GM18499 (cell line): ENCODE results near the gene LARP4B.
A peak's percentile ranks its signal among the peaks of the same experiment; 100 is the strongest.

Source experiments
- ATAC-seq: cut with Tn5 transposase; IDR thresholded peaks from one replicate; pipeline ENCODE4 v1.9.1; 2021; ENCODE audit warnings: moderate number of reproducible peaks; ENCODE audit not compliant: insufficient read depth, unreplicated experiment

LARP4B gene

DNA sequence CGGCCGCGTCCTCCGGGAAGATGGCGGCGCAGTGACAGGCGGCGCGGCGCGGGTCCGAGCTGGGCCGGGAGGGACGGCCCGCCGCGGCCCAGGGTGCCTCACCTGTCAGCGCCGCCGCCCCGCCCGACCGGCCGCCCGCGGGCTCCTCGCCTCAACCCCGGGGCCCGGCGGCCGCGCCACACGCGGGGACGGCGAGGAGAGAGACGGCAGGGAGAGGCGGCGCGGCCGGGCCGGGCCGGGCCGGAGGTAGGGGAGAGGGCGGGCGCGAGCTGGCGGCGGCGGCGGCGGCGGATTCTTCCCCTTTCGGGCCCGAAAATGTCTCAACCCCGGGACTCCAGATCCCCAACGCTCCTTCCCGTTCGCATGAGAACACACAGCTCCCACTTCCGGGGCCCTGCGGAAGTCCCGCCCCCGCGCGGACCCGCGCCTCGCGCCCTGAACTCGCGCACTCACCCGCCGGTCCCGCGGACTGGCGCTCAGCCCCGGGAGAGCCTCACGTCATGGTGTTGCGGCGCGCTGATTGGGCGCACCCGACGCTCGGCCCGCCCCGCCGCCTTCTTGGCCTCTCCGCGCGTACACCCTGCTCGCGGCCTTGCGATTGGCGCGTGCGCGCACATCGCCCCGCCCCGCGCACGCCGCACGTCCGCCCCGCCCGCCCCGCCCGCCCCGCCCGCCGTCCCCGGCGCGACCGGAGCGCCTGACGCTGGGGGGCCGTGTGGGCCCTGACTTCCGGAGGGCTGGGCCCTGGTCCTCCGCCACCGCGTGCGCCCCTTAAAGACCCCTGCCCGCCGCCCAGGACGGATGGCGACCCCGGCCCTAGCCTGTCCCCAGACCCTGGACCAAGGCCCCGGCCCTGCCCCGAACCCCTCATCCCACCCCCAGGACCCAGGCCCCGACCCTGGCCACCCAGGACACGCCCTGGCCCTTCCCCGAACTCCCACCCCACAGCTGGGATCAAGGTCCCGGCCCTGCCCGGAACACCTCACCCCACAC is at the start of gene LARP4B:
TSS of gene LARP4B (minus strand) at position 380 of the 993 bp plus-strand sequence. CDS start 45,984 bp downstream, outside the sequence.
- ATAC-seq, result peak; percentile 80

GRCh38 chr10:980468-981093 is 49.1 kb upstream of the LARP4B start:
- ATAC-seq, result no peak

GRCh38 chr10:978826-979421 is 47.4 kb upstream of the LARP4B start:
- no peak for ATAC-seq

DNA sequence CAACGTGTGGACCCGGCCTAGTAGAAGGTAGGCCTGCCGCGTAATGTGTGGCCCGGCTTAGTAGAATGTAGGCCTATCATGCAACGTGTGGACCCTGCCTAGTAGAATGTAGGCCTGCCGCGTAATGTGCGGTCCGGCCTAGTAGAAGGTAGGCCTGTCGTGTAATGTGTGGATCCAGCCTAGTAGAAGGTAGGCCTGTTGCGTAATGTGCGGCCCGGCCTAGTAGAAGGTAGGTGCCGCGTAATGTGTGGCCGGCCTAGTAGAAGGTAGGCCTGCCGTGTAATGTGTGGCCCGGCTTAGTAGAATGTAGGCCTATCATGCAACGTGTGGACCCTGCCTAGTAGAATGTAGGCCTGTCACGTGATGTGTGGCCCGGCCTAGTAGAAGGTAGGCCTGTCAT is 44.8 kb upstream of the LARP4B start:
- ATAC-seq, result no peak

DNA sequence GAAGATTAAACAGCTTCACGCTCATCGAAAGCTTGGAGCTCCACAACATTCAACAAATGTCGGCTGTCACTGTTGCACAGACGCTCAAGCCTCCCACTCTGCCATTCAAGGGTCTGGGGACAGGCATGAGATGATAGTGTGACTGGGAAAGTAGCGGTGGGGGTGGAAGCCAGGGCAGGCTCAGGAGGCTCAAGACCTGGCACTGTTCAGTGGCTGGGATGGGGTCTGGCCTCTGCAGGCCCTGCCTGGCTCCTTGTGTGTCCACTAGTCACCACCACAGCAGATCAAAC is 43.2 kb upstream of the LARP4B start:
- no peak for ATAC-seq

DNA sequence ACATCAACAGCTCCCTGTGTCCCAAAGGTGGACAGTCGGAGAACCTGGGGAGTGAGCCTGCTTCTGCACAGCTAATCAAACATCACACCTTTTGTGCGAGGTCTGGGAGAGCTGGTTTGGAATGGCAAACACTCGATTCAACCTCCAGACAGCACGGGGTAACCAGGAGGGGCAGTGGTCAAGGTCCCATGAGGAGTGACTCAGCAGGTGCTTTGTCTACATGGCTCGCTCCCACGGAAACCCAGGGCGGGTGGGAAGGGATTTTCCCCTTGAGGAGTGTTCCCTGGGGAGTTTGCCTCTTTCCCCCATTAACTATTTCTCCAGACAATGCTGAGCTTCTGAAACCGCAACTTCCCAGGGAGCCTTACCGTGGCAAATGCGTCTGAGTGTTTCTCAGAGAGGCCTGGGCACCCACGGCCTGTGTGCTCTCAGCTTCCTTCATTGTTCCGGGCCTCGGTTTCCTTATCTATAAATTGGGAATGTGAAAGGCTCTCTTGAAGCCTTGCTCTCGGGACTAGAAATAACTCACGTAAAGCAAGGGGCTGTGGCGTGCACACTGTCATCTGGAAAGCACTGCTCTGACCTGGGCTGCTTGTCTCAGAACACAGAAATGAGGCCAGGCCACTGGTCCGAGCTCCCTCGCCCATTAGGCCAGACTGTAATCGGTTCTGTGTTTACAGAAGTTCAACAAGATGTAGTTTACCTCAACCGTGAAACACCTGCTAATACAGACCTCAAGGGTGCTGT is 42.7 kb upstream of the LARP4B start:
- ATAC-seq, result no peak

- no peak for ATAC-seq
These were observed 41.3 kb upstream of the LARP4B start for GRCh38 chr10:972763-973162.

DNA sequence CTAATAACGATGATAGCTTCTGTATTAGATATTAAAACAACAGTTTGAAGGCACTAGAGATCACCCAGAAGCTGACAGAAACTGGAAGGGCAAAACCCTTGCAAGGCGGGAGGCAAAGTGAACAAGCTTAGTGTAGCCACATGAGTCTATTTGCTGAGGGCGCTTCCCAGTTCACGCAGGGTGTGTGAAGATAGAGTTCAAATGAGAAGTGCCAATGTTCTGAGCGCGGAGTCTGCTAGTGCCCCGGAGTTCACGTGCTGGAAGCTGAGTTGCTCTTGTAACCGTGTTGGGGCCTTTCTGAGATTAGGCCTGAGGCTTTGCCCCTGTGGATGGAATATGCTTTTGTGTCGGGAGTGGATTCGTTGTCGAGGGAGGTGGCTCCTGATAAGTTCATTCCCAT is 40.1 kb upstream of the LARP4B start:
- ATAC-seq, result no peak

GRCh38 chr10:971150-971542 is 39.6 kb upstream of the LARP4B start:
- ATAC-seq, result no peak

DNA sequence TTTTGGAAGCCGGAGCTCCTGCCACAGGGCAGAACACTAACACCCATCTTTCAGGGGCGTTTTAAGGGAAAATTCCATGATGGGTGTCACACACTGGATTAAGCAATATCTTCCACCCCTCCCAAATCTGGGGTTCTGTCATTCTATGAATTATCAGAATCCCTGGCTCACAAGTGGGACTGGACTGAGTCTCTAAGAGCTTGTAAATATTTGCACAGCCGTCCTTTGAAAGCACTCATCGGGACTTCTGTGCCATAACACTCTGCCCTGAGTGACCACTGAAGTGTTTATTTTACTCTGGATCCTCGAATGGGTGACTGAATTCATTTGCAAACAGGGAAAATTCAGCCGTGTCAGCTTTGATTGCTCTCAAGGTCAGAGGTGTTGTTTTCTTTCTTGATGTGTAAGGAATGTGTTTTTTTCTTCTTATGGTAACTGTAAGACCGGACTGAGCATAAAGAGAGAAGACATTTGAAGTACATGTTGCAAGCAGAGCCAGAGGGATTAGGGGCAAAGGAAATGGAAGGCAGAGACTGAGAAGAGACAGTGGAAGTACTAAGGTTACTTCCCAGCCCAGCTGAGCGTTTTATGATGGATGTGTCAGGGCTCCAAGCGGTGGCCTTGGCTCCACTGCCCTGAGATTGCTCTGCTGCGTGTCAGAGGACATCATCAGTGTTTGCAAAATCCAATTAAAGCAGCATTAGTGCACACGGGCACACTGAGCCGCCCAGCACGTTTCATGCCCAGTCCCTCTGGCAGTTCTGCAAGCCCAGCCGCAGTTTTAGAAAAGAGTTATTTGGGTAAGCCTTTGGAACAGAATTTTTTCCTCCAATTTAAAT is 39.0 kb upstream of the LARP4B start:
- no peak for ATAC-seq

GRCh38 chr10:969473-970150 is 38.1 kb upstream of the LARP4B start:
- ATAC-seq, result no peak

GRCh38 chr10:968546-969199 is 37.2 kb upstream of the LARP4B start:
- no peak for ATAC-seq

- ATAC-seq, result no peak
These were observed 35.1 kb upstream of the LARP4B start for GRCh38 chr10:966466-967235.

GRCh38 chr10:964988-965417 is 33.5 kb upstream of the LARP4B start:
- ATAC-seq, result no peak

DNA sequence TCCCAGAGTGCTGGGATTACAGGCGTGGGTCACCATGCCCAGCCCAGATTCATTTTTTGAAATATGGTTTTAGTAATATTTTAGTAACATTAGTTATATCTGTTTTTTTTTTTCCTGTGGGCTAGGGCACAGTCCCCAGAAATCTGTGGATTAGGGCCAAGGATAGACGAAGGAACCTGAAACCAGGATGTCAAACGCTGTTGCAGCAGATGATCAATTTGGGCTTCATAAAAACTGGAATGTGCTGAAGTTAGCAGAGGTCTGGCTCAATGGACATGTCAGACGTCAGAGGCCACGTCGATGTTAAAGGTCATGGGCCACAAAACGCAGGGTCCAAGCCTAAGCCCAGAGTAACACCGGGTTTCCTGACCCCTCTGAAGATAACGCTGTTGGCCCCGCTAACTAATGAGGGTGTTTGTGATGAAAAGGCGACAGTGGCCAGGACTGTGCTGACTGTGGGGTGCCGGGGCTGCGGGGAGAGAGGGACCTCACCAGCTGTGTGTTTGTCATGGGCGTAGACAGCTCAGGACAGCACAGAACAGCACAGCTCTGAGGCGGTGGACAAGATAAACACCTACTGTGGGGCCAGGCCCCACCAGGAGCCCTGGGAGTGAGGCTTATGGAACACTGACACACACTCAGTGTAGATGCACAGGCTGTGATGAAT is 32.9 kb upstream of the LARP4B start:
- ATAC-seq, result no peak

GRCh38 chr10:963655-964054 is 32.1 kb upstream of the LARP4B start:
- ATAC-seq, result no peak

GRCh38 chr10:963186-963585 is 31.7 kb upstream of the LARP4B start:
- ATAC-seq, result no peak
